Activated CD8-positive, alpha-beta memory T cell treated with anti-CD3 and anti-CD28 coated beads for 1 hour (primary cell): ENCODE data around the gene KRTCAP2.
"Not testable (repeated sequence)": the region's sequence is repeated elsewhere in the genome, so short reads cannot be mapped to it uniquely, and the experiment has no call there.

Experiments
- DNase-seq, 2 donors: peaks; one replicate each; pipeline ENCODE4 v3.0.0-alpha.2; 2020; ENCODE audit warnings: low read depth in 1 of 2; ENCODE audit errors: extremely low read depth in 1 of 2

The KRTCAP2 gene

GRCh38 chr1:155170806-155171205, 2.3 kb downstream of the KRTCAP2 start:
- no peak for DNase-seq

GRCh38 chr1:155170101-155170785, 2.9 kb downstream of the KRTCAP2 start:
- DNase-seq, result no peak

- DNase-seq, result no peak
Measured at GRCh38 chr1:155169541-155169940, 3.6 kb downstream of the KRTCAP2 start.

- DNase-seq, result no peak
Measured at GRCh38 chr1:155168456-155169210, 4.5 kb downstream of the KRTCAP2 start.

- not testable (repeated sequence) for DNase-seq
Measured at GRCh38 chr1:155168105-155168445, 5.0 kb downstream of the KRTCAP2 start.

- DNase-seq, result peak; percentile 64 to 79
Measured at GRCh38 chr1:155167166-155168104, 5.7 kb downstream of the KRTCAP2 start.

- no peak for DNase-seq
Measured at GRCh38 chr1:155166471-155167165, 6.5 kb downstream of the KRTCAP2 start.

GRCh38 chr1:155166051-155166470, 7.0 kb downstream of the KRTCAP2 start:
- DNase-seq, result no peak

GRCh38 chr1:155164625-155165024, 8.5 kb downstream of the KRTCAP2 start:
- not testable (repeated sequence) for DNase-seq

GRCh38 chr1:155163785-155164184, 9.3 kb downstream of the KRTCAP2 start:
- not testable (repeated sequence) for DNase-seq

GRCh38 chr1:155162631-155163030, 10.5 kb downstream of the KRTCAP2 start:
- not testable (repeated sequence) for DNase-seq

- DNase-seq, result no peak
Measured at GRCh38 chr1:155160128-155160527, 13.0 kb downstream of the KRTCAP2 start.

- DNase-seq, result no peak
Measured at GRCh38 chr1:155158991-155159390, 14.1 kb downstream of the KRTCAP2 start.

GRCh38 chr1:155155996-155156643, 17.0 kb downstream of the KRTCAP2 start:
- DNase-seq, result not testable (repeated sequence)

GRCh38 chr1:155145491-155145890, 27.6 kb downstream of the KRTCAP2 start:
- no peak for DNase-seq

- DNase-seq, result no peak
Measured at GRCh38 chr1:155141749-155142148, 31.4 kb downstream of the KRTCAP2 start.

GRCh38 chr1:155140630-155140953, 32.5 kb downstream of the KRTCAP2 start:
- DNase-seq, result no peak

GRCh38 chr1:155139895-155140629, 33.0 kb downstream of the KRTCAP2 start, which contains the start of gene DPM3:
DPM3 (minus strand) TSS chr1:155140531; CDS start chr1:155140240, 291 bp downstream.
- peak; percentile 74 to 83 for DNase-seq

- DNase-seq, result no peak
Measured at GRCh38 chr1:155137154-155137949, 35.8 kb downstream of the KRTCAP2 start.
